K562 (cell line): ENCODE results near the gene U2AF1L4. TPM values are rescaled to one million over a fixed set of nuclear protein-coding genes. Genes with fewer than 3 reads are reported as not detected.
A peak's percentile ranks its signal among the peaks of the same experiment; 100 is the strongest.

Experiments
- CBFA2T2 ChIP-seq: fragments of 450-650 bp; conservative IDR thresholded peaks from 2 replicates; pipeline ENCODE4 v1.6.1; 2017; ENCODE audit warnings: mild to moderate bottlenecking
- CEBPB ChIP-seq: fragments of 450-650 bp; IDR thresholded peaks from 2 replicates; pipeline ENCODE4 v1.6.1; 2016; ENCODE audit warnings: missing genetic modification characterization, missing compliant biosample characterization
- ERF ChIP-seq: fragments of 450-650 bp; formaldehyde crosslinking; IDR thresholded peaks from 2 replicates; pipeline ENCODE4 v1.4.0; 2020; ENCODE audit warnings: mild to moderate bottlenecking, mixed read lengths
- FOXK1 ChIP-seq: sonication (generic); formaldehyde crosslinking; IDR thresholded peaks from 2 replicates; pipeline ENCODE4 v1.8.0; 2022; ENCODE audit warnings: missing genetic modification reagents, mild to moderate bottlenecking, borderline replicate concordance
- KAT8 ChIP-seq: fragments of 450-650 bp; IDR thresholded peaks from 2 replicates; pipeline ENCODE4 v1.6.1; 2016; ENCODE audit warnings: low read depth, mild to moderate bottlenecking
- KDM4B ChIP-seq, 2 experiments: fragments of 450-650 bp in 1 of 2; sonication (generic) in 1 of 2; IDR thresholded peaks; 2 replicates each; pipeline ENCODE4 v1.6.1; 2016 to 2017; ENCODE audit warnings: borderline replicate concordance in 2 of 2, antibody characterized with exemption in 1 of 2, low read depth in 1 of 2, mild to moderate bottlenecking in 1 of 2
- NFIC ChIP-seq: fragments of 450-650 bp; IDR thresholded peaks from 2 replicates; pipeline ENCODE4 v1.6.1; 2017; ENCODE audit warnings: mild to moderate bottlenecking, inconsistent platforms
- NRF1 ChIP-seq, 2 experiments: fragments of 450-650 bp; IDR thresholded peaks in 1 of 2; conservative IDR thresholded peaks in 1 of 2; 2 replicates each; pipeline ENCODE4 v1.6.1; 2014; ENCODE audit warnings: mild to moderate bottlenecking in 2 of 2
- PCBP1 ChIP-seq: fragments of 200-400 bp; formaldehyde crosslinking; IDR thresholded peaks from 2 replicates; pipeline ENCODE4 v1.6.1; 2018; ENCODE audit warnings: mild to moderate bottlenecking, low read depth, low read length; ENCODE audit not compliant: poor library complexity, severe bottlenecking
- SOX6 ChIP-seq: fragments of 450-650 bp; IDR thresholded peaks from 2 replicates; pipeline ENCODE4 v1.6.1; 2014; ENCODE audit warnings: mild to moderate bottlenecking
- ZNF143 ChIP-seq: sonication (generic); formaldehyde crosslinking; IDR thresholded peaks from 2 replicates; pipeline ENCODE4 v1.9.0; 2022; ENCODE audit warnings: mild to moderate bottlenecking, missing genetic modification reagents
- ZNF224 ChIP-seq: sonication (generic); formaldehyde crosslinking; IDR thresholded peaks from 2 replicates; pipeline ENCODE4 v1.8.0; 2022; ENCODE audit warnings: mild to moderate bottlenecking, missing genetic modification reagents
- ZNF511 ChIP-seq: sonication (generic); formaldehyde crosslinking; IDR thresholded peaks from 2 replicates; pipeline ENCODE4 v1.8.0; 2022; ENCODE audit warnings: mild to moderate bottlenecking, missing genetic modification reagents
- ZNF644 ChIP-seq: fragments of 200-800 bp; sonication (Bioruptor generic); IDR thresholded peaks from 2 replicates; pipeline ENCODE4 v1.6.1; 2016; ENCODE audit warnings: low read depth, missing genetic modification characterization, missing compliant biosample characterization
- ZNF655 ChIP-seq: fragments of 250-450 bp; sonication (Bioruptor Pico); IDR thresholded peaks from 2 replicates; pipeline ENCODE4 v1.5.0; 2021
- ZNF780A ChIP-seq: fragments of 250-450 bp; sonication (Bioruptor Pico); IDR thresholded peaks from 2 replicates; pipeline ENCODE4 v1.5.0; 2021; ENCODE audit warnings: mild to moderate bottlenecking
- polyA plus RNA-seq, 8 experiments: library from polyadenylated mRNA; depleted of rRNA in 4 of 8; stranded (reverse) in 5 of 8; unstranded in 3 of 8; fragments of >200 nt; fragmentation: Nextera tagmentation in 2 of 8; fragmentation: Illumina TruSeq in 1 of 8; extraction: Ambion mirVana in 2 of 8; extraction: Trizol in 1 of 8; gene quantifications; 2 replicates each; pipeline versions ENCODE4 v1.2.1 to v1.2.3, GENCODE V29; 2011 to 2014; ENCODE audit warnings: inconsistent platforms in 1 of 8, missing spikeins in 1 of 8
- total RNA-seq, 7 experiments: library from RNA; depleted of rRNA in 6 of 7; stranded (reverse); fragments of >200 nt in 6 of 7; fragmentation: Illumina TruSeq in 2 of 7; extraction: Trizol in 2 of 7; gene quantifications; 2 replicates each; pipeline versions ENCODE4 v1.2.1 to v1.2.3, GENCODE V29; 2011 to 2021; ENCODE audit warnings: low replicate concordance in 1 of 7
- TF ChIP-seq, protein P1 (sequence below): fragments of 450-650 bp; IDR thresholded peaks from 2 replicates; pipeline ENCODE4 v1.6.1; 2016; ENCODE audit warnings: low read depth
- TF ChIP-seq, protein P2 (sequence below): fragments of 250-450 bp; sonication (Bioruptor Pico); IDR thresholded peaks from 2 replicates; pipeline ENCODE4 v1.6.1; 2021; ENCODE audit warnings: mild to moderate bottlenecking

Gene U2AF1L4
- total and polyA plus RNA-seq, 9 of the 15 experiments (the other 6 are each of a cell fraction or from before 2014, with no cell fraction given), result 8.4 to 19.5 (median 12.6) TPM

DNA sequence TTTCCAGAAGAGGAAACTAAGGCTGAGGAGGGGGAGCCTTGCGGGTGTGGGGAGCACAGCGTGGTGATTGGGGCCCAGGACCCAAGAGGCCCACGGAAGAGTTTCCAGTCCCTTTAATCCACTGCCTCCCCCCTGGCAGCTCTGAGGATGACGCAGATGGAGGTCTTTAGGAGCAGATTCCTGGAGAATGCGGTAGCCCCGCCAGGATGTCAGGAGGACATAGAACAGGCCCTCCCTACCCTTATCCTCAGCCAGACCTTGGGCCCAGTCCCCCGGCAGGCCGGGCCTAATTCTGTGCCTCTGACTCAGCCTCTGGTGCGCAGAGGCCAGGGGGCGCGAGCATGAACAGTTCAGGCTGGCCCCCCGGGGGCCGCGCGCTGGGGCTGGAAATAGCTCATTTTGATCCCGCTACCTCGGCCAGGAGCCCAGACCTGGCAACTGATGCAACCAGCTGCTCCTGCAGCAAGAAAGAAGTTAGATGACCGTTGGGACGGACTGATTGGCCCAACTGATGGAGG is 12.1 kb upstream of the U2AF1L4 start (continued):
- TF ChIP-seq NRF1 (conservative IDR thresholded peaks at IDR 0.05 in 1 of 2, IDR thresholded peaks at IDR 0.05 in 1 of 2), result no peak
- TF ChIP-seq, protein P1, sequence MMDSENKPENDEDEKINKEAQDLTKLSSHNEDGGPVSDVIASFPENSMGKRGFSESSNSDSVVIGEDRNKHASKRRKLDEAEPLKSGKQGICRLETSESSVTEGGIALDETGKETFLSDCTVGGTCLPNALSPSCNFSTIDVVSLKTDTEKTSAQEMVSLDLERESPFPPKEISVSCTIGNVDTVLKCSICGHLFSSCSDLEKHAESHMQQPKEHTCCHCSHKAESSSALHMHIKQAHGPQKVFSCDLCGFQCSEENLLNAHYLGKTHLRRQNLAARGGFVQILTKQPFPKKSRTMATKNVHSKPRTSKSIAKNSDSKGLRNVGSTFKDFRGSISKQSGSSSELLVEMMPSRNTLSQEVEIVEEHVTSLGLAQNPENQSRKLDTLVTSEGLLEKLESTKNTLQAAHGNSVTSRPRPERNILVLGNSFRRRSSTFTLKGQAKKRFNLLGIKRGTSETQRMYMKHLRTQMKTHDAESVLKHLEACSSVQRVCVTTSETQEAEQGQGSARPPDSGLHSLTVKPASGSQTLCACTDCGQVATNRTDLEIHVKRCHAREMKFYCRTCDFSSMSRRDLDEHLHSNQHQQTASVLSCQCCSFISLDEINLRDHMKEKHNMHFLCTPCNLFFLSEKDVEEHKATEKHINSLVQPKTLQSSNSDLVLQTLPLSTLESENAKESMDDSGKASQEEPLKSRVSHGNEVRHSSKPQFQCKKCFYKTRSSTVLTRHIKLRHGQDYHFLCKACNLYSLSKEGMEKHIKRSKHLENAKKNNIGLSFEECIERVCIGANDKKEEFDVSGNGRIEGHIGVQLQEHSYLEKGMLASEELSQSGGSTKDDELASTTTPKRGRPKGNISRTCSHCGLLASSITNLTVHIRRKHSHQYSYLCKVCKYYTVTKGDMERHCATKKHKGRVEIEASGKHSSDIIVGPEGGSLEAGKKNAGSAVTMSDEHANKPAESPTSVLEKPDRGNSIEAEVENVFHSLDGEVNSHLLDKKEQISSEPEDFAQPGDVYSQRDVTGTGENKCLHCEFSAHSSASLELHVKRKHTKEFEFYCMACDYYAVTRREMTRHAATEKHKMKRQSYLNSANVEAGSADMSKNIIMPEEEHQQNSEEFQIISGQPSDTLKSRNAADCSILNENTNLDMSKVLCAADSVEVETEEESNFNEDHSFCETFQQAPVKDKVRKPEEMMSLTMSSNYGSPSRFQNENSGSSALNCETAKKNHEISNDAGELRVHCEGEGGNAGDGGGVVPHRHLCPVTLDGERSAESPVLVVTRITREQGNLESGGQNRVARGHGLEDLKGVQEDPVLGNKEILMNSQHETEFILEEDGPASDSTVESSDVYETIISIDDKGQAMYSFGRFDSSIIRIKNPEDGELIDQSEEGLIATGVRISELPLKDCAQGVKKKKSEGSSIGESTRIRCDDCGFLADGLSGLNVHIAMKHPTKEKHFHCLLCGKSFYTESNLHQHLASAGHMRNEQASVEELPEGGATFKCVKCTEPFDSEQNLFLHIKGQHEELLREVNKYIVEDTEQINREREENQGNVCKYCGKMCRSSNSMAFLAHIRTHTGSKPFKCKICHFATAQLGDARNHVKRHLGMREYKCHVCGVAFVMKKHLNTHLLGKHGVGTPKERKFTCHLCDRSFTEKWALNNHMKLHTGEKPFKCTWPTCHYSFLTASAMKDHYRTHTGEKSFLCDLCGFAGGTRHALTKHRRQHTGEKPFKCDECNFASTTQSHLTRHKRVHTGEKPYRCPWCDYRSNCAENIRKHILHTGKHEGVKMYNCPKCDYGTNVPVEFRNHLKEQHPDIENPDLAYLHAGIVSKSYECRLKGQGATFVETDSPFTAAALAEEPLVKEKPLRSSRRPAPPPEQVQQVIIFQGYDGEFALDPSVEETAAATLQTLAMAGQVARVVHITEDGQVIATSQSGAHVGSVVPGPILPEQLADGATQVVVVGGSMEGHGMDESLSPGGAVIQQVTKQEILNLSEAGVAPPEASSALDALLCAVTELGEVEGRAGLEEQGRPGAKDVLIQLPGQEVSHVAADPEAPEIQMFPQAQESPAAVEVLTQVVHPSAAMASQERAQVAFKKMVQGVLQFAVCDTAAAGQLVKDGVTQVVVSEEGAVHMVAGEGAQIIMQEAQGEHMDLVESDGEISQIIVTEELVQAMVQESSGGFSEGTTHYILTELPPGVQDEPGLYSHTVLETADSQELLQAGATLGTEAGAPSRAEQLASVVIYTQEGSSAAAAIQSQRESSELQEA, result no peak
- no peak for TF ChIP-seq KDM4B (IDR thresholded peaks at IDR 0.05; ENCODE audit: borderline replicate concordance in 2 of 2, low read depth in 1 of 2)
- no peak for TF ChIP-seq ZNF644 (tag)
- TF ChIP-seq, protein P2, sequence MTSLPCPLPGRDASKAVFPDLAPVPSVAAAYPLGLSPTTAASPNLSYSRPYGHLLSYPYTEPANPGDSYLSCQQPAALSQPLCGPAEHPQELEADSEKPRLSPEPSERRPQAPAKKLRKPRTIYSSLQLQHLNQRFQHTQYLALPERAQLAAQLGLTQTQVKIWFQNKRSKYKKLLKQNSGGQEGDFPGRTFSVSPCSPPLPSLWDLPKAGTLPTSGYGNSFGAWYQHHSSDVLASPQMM (CRISPR knock-in tag), result no peak
- no peak for TF ChIP-seq CBFA2T2
- TF ChIP-seq NFIC, result no peak
- TF ChIP-seq ZNF143 (CRISPR knock-in tag), result no peak
- no peak for TF ChIP-seq ZNF224
- no peak for TF ChIP-seq SOX6
- no peak for TF ChIP-seq FOXK1 (CRISPR knock-in tag)
- peak; percentile 40; the same call in 1 of the 2 replicates for TF ChIP-seq ERF
- TF ChIP-seq PCBP1, result no peak
- 0 out of 2 replicates have a peak, but pooled peaks have one; percentile 41 for TF ChIP-seq ZNF511 (CRISPR knock-in tag)
- TF ChIP-seq ZNF655 (CRISPR knock-in tag), result no peak
- TF ChIP-seq CEBPB, result 0 out of 2 replicates have a peak, but pooled peaks have one; percentile 13
- no peak for TF ChIP-seq KAT8
- TF ChIP-seq ZNF780A (CRISPR knock-in tag), result no peak
